ENCODE data around the gene CYTL1.

Gene CYTL1

DNA sequence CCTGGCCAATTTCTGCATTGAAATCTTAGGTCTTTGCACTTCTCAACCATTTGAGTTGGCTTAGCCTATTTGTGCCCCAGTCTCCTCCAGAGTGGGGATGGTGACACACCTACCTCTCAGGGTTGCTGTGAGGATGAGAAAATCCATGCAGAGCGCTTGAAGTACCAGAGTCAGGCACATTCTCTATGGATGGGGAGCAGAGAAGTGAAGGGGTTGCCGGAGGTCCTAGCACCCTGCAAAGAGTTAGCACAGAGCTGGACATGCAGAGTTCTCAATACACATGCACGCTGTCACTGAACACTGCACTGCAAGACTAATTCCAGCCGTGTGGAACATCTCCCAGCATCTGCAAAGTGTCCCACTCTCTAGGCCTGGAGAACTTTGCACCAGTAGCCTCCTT lies 29.5 kb upstream of the CYTL1 start:
- Histone ChIP-seq H3K4me3 (ENCODE audit: low read length) (no peak overlapping the region), H3K27me3 (ENCODE audit: insufficient read depth, low read length) (peaks cover 34% of the 10 kb centered on the region), H3K9me3 (ENCODE audit: insufficient read depth, low read depth, low read length) (peaks cover 4% of the 10 kb centered on the region; the same call in 1 of the 2 replicates), H3K27ac (ENCODE audit: low read length) (no peak overlapping the region), H3K36me3 (ENCODE audit: insufficient read depth, low read depth, low read length) (no peaks in the 10 kb centered on the region), H3K9ac (ENCODE audit: low read depth, low read length) (no peak overlapping the region), H3K4me1 (ENCODE audit: insufficient read depth, low read length) (peaks cover 4% of the 10 kb centered on the region; the same call in 1 of the 2 replicates)

DNA sequence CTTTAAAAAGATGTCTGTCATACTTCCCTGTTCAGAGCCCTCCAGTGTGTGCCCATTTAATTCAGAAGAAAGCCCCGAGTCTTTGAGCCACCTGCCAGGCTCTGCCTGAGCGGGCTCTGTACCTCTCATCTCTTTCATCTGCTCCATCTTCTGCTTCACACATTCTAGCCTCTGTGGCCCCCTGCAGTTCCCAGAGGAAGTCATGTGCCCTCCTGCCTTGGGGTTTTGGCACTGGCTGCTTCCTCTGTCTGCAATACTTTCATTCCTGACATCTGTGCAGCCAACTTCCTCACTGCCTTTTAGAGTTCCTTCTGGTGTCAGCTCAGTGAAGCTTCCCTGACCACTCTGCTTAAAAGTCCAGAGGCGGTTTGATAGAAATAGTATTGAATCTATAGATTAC lies 25.8 kb upstream of the CYTL1 start:
- Histone ChIP-seq H3K9ac (ENCODE audit: low read depth, low read length) (no peak overlapping the region), H3K36me3 (ENCODE audit: insufficient read depth, low read depth, low read length) (no peaks in the 10 kb centered on the region), H3K4me3 (ENCODE audit: low read length) (no peak overlapping the region), H3K9me3 (ENCODE audit: insufficient read depth, low read depth, low read length) (peaks cover 4% of the 10 kb centered on the region; the same call in 1 of the 2 replicates), H3K27ac (ENCODE audit: low read length) (no peak overlapping the region), H3K27me3 (ENCODE audit: insufficient read depth, low read length) (peaks cover under 1% of the 10 kb centered on the region; the same call in 1 of the 2 replicates), H3K4me1 (ENCODE audit: insufficient read depth, low read length) (no peaks in the 10 kb centered on the region)

- Histone ChIP-seq H3K36me3 (ENCODE audit: insufficient read depth, low read depth, low read length) (no peaks in the 10 kb centered on the region), H3K9me3 (ENCODE audit: insufficient read depth, low read depth, low read length) (peaks cover 4% of the 10 kb centered on the region; the same call in 1 of the 2 replicates), H3K4me1 (ENCODE audit: insufficient read depth, low read length) (no peaks in the 10 kb centered on the region), H3K9ac (ENCODE audit: low read depth, low read length) (no peak overlapping the region), H3K27me3 (ENCODE audit: insufficient read depth, low read length) (no peaks in the 10 kb centered on the region), H3K27ac (ENCODE audit: low read length) (no peak overlapping the region), H3K4me3 (ENCODE audit: low read length) (no peak overlapping the region)
Observed at GRCh38 chr4:5044341-5044740, 25.1 kb upstream of the CYTL1 start.

DNA sequence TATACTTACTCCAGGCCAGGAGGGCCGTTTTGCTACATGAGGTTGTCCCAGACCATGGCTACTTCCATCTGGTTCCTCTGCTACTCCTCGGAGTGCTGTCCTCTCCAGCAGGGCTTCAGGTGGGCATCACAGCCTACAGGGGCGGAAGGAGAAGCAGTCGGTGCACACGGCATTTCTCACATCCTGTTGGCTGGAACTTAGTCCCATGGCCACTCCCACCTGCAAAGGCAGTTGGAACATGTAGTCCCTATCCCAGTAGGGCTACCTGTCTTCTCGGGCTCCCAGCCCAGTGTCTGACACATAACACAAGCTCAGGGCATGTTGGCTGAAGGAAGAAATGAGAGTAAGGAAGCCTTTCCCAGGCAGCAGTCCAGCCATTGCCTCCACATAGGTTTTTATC lies 24.3 kb upstream of the CYTL1 start:
- no peaks in the 10 kb centered on the region for H3K4me1 ChIP-seq (ENCODE audit: insufficient read depth, low read length)
- H3K9me3 ChIP-seq (ENCODE audit: insufficient read depth, low read depth, low read length): peaks cover 4% of the 10 kb centered on the region; the same call in 1 of the 2 replicates
- no peak overlapping the region for H3K4me3 ChIP-seq (ENCODE audit: low read length)
- H3K27ac ChIP-seq (ENCODE audit: low read length): no peak overlapping the region
- H3K27me3 ChIP-seq (ENCODE audit: insufficient read depth, low read length): no peaks in the 10 kb centered on the region
- H3K9ac ChIP-seq (ENCODE audit: low read depth, low read length): no peak overlapping the region
- no peaks in the 10 kb centered on the region for H3K36me3 ChIP-seq (ENCODE audit: insufficient read depth, low read depth, low read length)

- Histone ChIP-seq H3K9ac (ENCODE audit: low read depth, low read length) (no peak overlapping the region), H3K4me3 (ENCODE audit: low read length) (no peak overlapping the region), H3K27me3 (ENCODE audit: insufficient read depth, low read length) (no peaks in the 10 kb centered on the region), H3K27ac (ENCODE audit: low read length) (no peak overlapping the region), H3K4me1 (ENCODE audit: insufficient read depth, low read length) (no peaks in the 10 kb centered on the region), H3K36me3 (ENCODE audit: insufficient read depth, low read depth, low read length) (no peaks in the 10 kb centered on the region), H3K9me3 (ENCODE audit: insufficient read depth, low read depth, low read length) (peaks cover 4% of the 10 kb centered on the region; the same call in 1 of the 2 replicates)
Observed at GRCh38 chr4:5041699-5042098, 22.4 kb upstream of the CYTL1 start.

- Histone ChIP-seq H3K4me1 (ENCODE audit: insufficient read depth, low read length) (no peaks in the 10 kb centered on the region), H3K9me3 (ENCODE audit: insufficient read depth, low read depth, low read length) (peaks cover 1% of the 10 kb centered on the region; the same call in 1 of the 2 replicates), H3K4me3 (ENCODE audit: low read length) (no peak overlapping the region), H3K27ac (ENCODE audit: low read length) (no peak overlapping the region), H3K9ac (ENCODE audit: low read depth, low read length) (no peak overlapping the region), H3K27me3 (ENCODE audit: insufficient read depth, low read length) (no peaks in the 10 kb centered on the region), H3K36me3 (ENCODE audit: insufficient read depth, low read depth, low read length) (no peaks in the 10 kb centered on the region)
Observed at GRCh38 chr4:5040856-5041620, 21.8 kb upstream of the CYTL1 start.

DNA sequence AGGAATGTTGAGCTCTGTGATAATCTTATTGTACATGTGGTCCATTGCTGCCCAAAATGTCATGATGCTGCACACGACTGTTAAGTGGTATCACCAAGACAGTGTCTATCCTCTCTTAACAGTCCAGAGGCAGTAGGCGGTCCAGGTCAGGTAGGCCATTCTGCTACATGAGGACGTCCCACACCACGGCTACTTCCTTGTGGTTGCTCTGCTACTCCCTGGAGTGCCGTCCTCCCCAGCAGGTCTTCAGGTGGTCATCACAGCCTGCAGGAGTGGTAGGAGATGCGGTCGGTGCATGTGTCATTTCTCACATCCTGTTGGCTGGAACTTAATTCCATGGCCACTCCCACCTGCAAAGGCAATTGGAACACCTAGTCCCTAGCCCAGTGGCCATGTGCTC lies 20.5 kb upstream of the CYTL1 start:
- H3K27me3 ChIP-seq (ENCODE audit: insufficient read depth, low read length): no peaks in the 10 kb centered on the region
- H3K36me3 ChIP-seq (ENCODE audit: insufficient read depth, low read depth, low read length): no peaks in the 10 kb centered on the region
- no peak overlapping the region for H3K27ac ChIP-seq (ENCODE audit: low read length)
- H3K9me3 ChIP-seq (ENCODE audit: insufficient read depth, low read depth, low read length): no peaks in the 10 kb centered on the region
- H3K4me3 ChIP-seq (ENCODE audit: low read length): no peak overlapping the region
- no peak overlapping the region for H3K9ac ChIP-seq (ENCODE audit: low read depth, low read length)
- H3K4me1 ChIP-seq (ENCODE audit: insufficient read depth, low read length): no peaks in the 10 kb centered on the region

GRCh38 chr4:5037553-5038551 lies 18.6 kb upstream of the CYTL1 start:
- H3K4me3 ChIP-seq (ENCODE audit: low read length): no peak overlapping the region
- no peaks in the 10 kb centered on the region for H3K36me3 ChIP-seq (ENCODE audit: insufficient read depth, low read depth, low read length)
- H3K27ac ChIP-seq (ENCODE audit: low read length): no peak overlapping the region
- H3K27me3 ChIP-seq (ENCODE audit: insufficient read depth, low read length): no peaks in the 10 kb centered on the region
- H3K9me3 ChIP-seq (ENCODE audit: insufficient read depth, low read depth, low read length): no peaks in the 10 kb centered on the region
- no peak overlapping the region for H3K9ac ChIP-seq (ENCODE audit: low read depth, low read length)
- H3K4me1 ChIP-seq (ENCODE audit: insufficient read depth, low read length): no peaks in the 10 kb centered on the region

GRCh38 chr4:5036239-5036638 lies 17.0 kb upstream of the CYTL1 start:
- H3K27ac ChIP-seq (ENCODE audit: low read length): no peak overlapping the region
- H3K27me3 ChIP-seq (ENCODE audit: insufficient read depth, low read length): no peaks in the 10 kb centered on the region
- no peaks in the 10 kb centered on the region for H3K4me1 ChIP-seq (ENCODE audit: insufficient read depth, low read length)
- no peaks in the 10 kb centered on the region for H3K36me3 ChIP-seq (ENCODE audit: insufficient read depth, low read depth, low read length)
- no peaks in the 10 kb centered on the region for H3K9me3 ChIP-seq (ENCODE audit: insufficient read depth, low read depth, low read length)
- H3K9ac ChIP-seq (ENCODE audit: low read depth, low read length): no peak overlapping the region
- H3K4me3 ChIP-seq (ENCODE audit: low read length): no peak overlapping the region

DNA sequence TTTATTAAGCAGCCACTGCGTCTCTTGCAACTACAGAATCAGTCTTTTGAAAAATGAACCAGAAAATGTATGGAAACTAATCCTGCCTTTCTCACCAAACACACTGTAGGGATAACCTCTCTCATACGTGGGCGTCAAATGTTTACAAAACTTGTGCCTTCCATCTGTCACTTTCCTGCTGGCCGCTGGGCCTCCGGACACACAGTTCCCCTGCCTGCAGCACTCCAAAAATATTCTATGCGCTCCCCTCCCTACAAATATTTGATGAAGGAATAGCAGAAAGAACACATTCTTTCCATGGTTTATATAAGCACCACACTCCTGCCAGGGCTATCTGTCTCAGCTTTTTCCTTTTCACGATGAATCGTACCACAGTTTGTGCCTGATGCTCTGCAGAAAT lies 14.9 kb upstream of the CYTL1 start:
- H3K36me3 ChIP-seq (ENCODE audit: insufficient read depth, low read depth, low read length): no peaks in the 10 kb centered on the region
- H3K9ac ChIP-seq (ENCODE audit: low read depth, low read length): no peak overlapping the region
- H3K9me3 ChIP-seq (ENCODE audit: insufficient read depth, low read depth, low read length): no peaks in the 10 kb centered on the region
- no peaks in the 10 kb centered on the region for H3K4me1 ChIP-seq (ENCODE audit: insufficient read depth, low read length)
- no peak overlapping the region for H3K4me3 ChIP-seq (ENCODE audit: low read length)
- no peak overlapping the region for H3K27ac ChIP-seq (ENCODE audit: low read length)
- H3K27me3 ChIP-seq (ENCODE audit: insufficient read depth, low read length): no peaks in the 10 kb centered on the region; the same call in 1 of the 2 replicates

DNA sequence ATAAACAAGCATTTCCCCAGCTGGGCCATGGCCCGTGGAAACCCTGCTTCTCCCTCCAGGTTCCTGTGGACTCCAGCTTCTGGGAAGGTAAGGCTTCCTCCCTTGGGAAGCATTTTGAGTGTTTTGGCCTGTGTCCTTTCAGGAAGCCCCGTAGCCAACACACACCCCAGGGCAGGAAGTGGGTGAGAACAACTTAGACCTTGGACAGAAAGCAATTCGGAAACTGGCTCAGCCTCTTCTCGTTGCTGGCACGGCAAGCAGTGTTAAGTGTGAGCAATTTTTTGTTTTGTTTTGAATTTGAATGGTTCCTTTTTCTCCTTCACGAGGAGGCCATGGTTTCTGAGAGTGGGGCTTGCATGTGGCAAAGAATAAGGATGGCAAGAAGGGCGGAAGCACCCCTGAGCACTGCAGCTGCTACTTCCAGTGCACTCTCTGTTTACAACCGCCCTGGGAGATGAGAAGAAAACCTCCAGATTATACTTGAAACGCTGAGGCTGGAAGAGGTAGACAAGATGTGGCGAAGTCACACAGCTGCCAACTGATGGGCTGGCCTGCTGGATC lies 14.1 kb upstream of the CYTL1 start:
- no peak overlapping the region for H3K4me3 ChIP-seq (ENCODE audit: low read length)
- no peaks in the 10 kb centered on the region for H3K9me3 ChIP-seq (ENCODE audit: insufficient read depth, low read depth, low read length)
- H3K27ac ChIP-seq (ENCODE audit: low read length): no peak overlapping the region

More for the DNA sequence above, 14.1 kb upstream of the CYTL1 start:
- Histone ChIP-seq H3K36me3 (ENCODE audit: insufficient read depth, low read depth, low read length) (no peaks in the 10 kb centered on the region), H3K4me1 (ENCODE audit: insufficient read depth, low read length) (no peaks in the 10 kb centered on the region), H3K27me3 (ENCODE audit: insufficient read depth, low read length) (peaks cover 5% of the 10 kb centered on the region), H3K9ac (ENCODE audit: low read depth, low read length) (no peak overlapping the region)
